ENCODE measurements around the gene NAV1. TPM values are rescaled to one million over a fixed set of nuclear protein-coding genes. Genes with fewer than 3 reads are reported as not detected.

The NAV1 gene
- total RNA-seq, 1 experiment from 2014 or later = 45.3 TPM

GRCh38 chr1:201563941-201564340 lies 25.0 kb downstream of the NAV1 start:
- Histone ChIP-seq H3K4me3 (no peak overlapping the region), H3K4me1 (replicated peaks; ENCODE audit: insufficient read depth) (no peaks in the 10 kb centered on the region), H3K4me2 (no peak overlapping the region), H3F3A (ENCODE audit: insufficient read depth, low read depth) (no peaks in the 10 kb centered on the region), H3K27ac (no peak overlapping the region), H3K9me2 (ENCODE audit: insufficient read depth) (no peaks in the 10 kb centered on the region), H3K9me3 (ENCODE audit: insufficient read depth, low read depth) (no peaks in the 10 kb centered on the region), H3K27me3 (ENCODE audit: insufficient read depth, low read depth) (no peaks in the 10 kb centered on the region), H4K20me1 (ENCODE audit: insufficient read depth) (no peaks in the 10 kb centered on the region; the same call in 1 of the 2 replicates), H2AFZ (no peak overlapping the region), H3K36me3 (ENCODE audit: low read depth) (no peaks in the 10 kb centered on the region), H3K79me2 (ENCODE audit: low read depth) (no peaks in the 10 kb centered on the region)
- ChIA-PET CTCF (no interaction called here), POLR2A (ENCODE audit: unreplicated experiment) (no interaction called here)
- TF ChIP-seq EZH2 (IDR thresholded peaks at IDR 0.05; ENCODE audit: low read depth) (no peak), CTCF (conservative IDR thresholded peaks at IDR 0.05) (no peak)
- intact Hi-C loops (cut with micrococcal nuclease; ENCODE audit: unreplicated experiment) = no loop called here
- no peak for DNase-seq
- no TSS peak for BruUV-seq (replicated peaks)

- H3K79me2 ChIP-seq (ENCODE audit: low read depth) = no peaks in the 10 kb centered on the region
- no TSS peak for BruUV-seq (replicated peaks)
- H3K27ac ChIP-seq = no peak overlapping the region
These were observed 26.2 kb downstream of the NAV1 start for GRCh38 chr1:201565024-201565730.

GRCh38 chr1:201565771-201566528 lies 27.0 kb downstream of the NAV1 start:
- H3K27me3 ChIP-seq (ENCODE audit: insufficient read depth, low read depth) = no peaks in the 10 kb centered on the region
- CTCF ChIA-PET = interaction anchor here (0.7 kb wide), 1 partner anchor 149 kb away, joined by 3 read pairs; no protein-coding TSS in a partner anchor
- no peak overlapping the region for H3K27ac ChIP-seq
- H2AFZ ChIP-seq = no peak overlapping the region
- TF ChIP-seq EZH2 (IDR thresholded peaks at IDR 0.05; ENCODE audit: low read depth) (no peak), CTCF (conservative IDR thresholded peaks at IDR 0.05) (no peak)
- H3K9me2 ChIP-seq (ENCODE audit: insufficient read depth) = no peaks in the 10 kb centered on the region
- H3K4me2 ChIP-seq = no peak overlapping the region
- no peaks in the 10 kb centered on the region; the same call in 1 of the 2 replicates for H4K20me1 ChIP-seq (ENCODE audit: insufficient read depth)
- no peaks in the 10 kb centered on the region for H3K4me1 ChIP-seq (replicated peaks; ENCODE audit: insufficient read depth)
- no peak overlapping the region for H3K4me3 ChIP-seq
- no peaks in the 10 kb centered on the region for H3K9me3 ChIP-seq (ENCODE audit: insufficient read depth, low read depth)
- no peaks in the 10 kb centered on the region for H3K36me3 ChIP-seq (ENCODE audit: low read depth)
- POLR2A ChIA-PET (ENCODE audit: unreplicated experiment) = no interaction called here
- H3K79me2 ChIP-seq (ENCODE audit: low read depth) = no peaks in the 10 kb centered on the region
- no peaks in the 10 kb centered on the region for H3F3A ChIP-seq (ENCODE audit: insufficient read depth, low read depth)
- BruUV-seq (replicated peaks) = no TSS peak
- no peak for DNase-seq
- intact Hi-C loops (cut with micrococcal nuclease; ENCODE audit: unreplicated experiment) = no loop called here

More at GRCh38 chr1:201565024-201565730, 26.2 kb downstream of the NAV1 start:
- Histone ChIP-seq H2AFZ (no peak overlapping the region), H3K27me3 (ENCODE audit: insufficient read depth, low read depth) (no peaks in the 10 kb centered on the region), H3K9me3 (ENCODE audit: insufficient read depth, low read depth) (no peaks in the 10 kb centered on the region), H3K4me3 (no peak overlapping the region), H4K20me1 (ENCODE audit: insufficient read depth) (no peaks in the 10 kb centered on the region; the same call in 1 of the 2 replicates), H3K4me2 (no peak overlapping the region), H3K4me1 (replicated peaks; ENCODE audit: insufficient read depth) (no peaks in the 10 kb centered on the region), H3K9me2 (ENCODE audit: insufficient read depth) (no peaks in the 10 kb centered on the region), H3F3A (ENCODE audit: insufficient read depth, low read depth) (no peaks in the 10 kb centered on the region), H3K36me3 (ENCODE audit: low read depth) (no peaks in the 10 kb centered on the region)
- TF ChIP-seq CTCF (conservative IDR thresholded peaks at IDR 0.05) (no peak), EZH2 (IDR thresholded peaks at IDR 0.05; ENCODE audit: low read depth) (no peak)
- ChIA-PET POLR2A (ENCODE audit: unreplicated experiment) (no interaction called here), CTCF (no interaction called here)
- intact Hi-C loops (cut with micrococcal nuclease; ENCODE audit: unreplicated experiment) = no loop called here
- DNase-seq = no peak
